ENCODE results near the gene PRKCB.

Gene PRKCB

DNA sequence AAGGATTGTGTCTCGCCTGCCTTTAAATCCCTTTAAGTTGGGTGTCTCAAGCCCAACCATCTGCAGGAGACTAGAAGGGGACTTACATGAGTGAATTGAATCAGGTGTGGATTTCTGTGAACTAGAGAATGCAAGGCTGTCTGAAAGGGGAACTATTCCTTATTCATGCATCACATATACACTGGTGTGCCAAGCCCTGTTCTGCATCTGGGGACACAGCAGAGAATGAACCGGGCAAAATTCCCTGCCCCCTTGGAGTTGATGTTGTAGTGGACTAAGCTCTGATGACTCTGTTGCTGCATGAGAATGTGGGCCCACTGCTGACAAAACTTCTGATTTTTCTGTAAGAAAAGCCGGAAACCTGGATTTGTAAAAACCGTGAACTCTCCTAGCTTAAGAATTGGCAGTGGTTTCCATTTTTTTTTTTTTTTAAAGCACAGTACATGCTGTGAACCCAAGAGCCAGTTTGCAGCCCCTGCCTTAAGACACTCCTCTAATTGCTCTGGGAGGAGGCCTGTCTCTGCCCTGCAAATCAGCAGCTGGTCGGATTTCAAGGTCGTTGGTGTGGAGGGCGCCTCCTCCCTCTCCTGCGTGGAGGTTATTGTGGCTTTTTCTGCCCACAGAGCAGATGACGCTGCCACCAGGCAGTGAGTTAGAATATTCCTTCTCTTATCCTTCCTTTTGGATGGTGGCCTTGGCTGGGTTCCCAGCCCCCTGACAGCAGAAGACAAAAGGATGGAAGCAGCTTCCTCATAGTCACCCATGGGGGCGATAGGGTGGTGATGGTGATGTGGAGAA is 131.0 kb downstream of the PRKCB start:
- no peak for DNase-seq (ENCODE audit: low read depth, low spot score)

DNA sequence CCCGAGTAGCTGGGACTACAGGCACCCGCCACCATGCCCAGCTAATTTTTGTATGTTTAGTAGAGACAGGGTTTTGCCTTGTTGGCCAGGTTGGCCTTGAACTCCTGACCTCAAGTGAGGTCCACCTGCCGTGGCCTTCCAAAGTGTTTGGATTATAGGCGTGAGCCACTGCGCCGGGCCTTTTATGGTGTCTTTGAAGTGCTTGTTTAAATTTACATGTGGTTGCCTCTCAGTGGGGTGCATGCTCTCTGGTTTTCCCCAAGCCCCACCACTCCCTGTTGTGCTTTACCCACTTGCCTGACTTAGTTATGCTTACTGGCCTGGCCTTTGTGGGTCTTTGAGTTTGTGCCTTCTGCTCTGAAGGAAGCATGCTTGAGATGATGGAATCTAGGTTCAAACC is 132.0 kb downstream of the PRKCB start:
- no peak for DNase-seq (ENCODE audit: low read depth, low spot score)

DNA sequence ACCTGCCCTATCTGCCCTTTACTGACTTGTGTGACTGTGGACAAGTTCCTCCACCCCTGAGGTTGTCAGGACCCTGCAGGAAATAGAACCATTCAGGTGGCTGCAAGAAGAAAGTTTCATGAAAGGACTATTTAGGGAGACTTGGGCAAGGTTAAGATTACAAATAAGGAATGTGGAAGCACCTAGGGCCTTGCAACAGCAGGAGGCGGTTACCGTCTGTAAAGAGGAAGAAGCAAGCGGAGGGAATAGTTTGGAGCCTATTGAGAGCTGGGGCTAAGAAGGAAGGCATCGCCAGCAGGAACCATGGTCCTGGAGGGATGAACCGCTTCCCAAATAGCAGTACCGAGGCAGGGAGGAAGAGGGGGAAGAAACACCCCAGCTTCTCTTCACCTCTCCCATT is 132.4 kb downstream of the PRKCB start:
- DNase-seq (ENCODE audit: low read depth, low spot score), result no peak

DNA sequence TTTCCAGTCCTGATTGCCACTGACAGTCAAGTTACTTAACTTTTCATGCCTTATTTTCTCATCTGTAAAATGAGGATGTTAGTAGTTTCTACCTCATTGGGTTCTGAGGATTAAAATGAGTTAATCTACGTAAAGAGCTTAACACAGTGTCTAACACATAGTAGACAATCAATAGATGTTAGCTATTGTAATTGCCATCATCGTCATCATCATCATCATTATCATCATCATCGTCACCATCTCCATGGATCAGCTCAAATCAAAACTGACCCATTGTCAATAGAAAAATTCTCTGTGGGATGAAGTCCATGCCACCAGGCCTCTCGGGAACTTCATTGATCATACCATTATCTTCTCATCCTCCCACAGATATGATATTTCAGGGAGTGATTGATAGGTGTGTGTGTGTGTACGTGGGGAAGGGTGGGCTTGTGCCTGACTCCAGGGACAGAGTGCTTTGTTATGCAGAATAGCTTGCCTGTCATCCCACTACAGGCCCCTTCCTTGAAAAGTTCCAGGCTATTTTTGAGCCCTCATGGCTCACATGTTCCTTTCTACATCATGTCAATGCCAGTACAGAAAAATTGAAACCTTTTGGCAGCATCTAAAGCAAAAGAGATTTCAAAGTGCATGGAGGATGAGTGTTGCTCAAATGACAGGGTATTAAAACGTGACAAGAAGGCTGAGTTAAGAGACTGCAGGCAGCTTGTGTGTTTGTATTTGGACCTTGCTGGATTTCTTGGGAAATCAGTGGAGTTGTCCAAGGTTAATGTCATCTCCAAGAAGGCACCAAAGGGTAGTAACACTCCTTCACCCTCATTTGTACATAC is 133.9 kb downstream of the PRKCB start:
- no peak for DNase-seq (ENCODE audit: low read depth, low spot score)

DNA sequence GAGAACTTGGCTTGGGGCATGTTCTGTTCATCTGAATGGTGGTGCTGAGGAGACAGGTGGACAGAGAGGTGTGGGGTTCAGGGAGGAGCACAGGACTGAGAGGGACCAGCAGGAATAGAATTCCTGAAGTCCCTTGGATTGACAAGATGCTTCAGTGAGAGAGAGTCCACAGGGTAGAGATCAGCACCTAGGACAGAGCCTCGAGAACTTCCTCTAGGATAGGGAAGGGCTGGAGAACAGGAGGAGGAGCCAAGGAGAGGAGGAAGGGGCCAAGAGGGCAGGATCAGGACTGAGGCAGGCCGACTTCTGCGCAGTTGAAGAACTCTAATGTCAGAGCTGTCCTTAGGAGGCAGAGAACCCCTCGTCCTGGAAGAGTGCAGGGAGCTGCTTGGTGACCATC is 138.4 kb downstream of the PRKCB start:
- DNase-seq (ENCODE audit: low read depth, low spot score), result no peak

DNA sequence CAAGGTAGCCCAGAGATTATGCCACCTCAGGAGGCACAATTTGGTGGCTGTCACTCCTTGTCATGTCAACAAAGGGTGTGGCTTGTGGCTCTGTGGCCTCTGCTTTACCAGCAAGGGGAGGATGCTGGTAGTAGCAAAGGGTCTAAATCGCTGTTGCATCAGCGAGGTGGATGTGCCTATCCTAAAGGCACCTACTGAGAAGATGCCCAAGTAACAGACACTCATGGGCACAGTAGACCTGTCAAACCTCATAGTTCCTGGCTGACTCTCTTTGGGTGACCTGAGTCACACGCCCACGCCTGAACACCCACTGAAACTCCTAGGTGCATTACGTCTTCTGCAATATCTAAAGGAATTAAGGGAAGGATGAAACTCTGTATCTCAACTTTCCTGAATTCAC is 139.5 kb downstream of the PRKCB start:
- DNase-seq (ENCODE audit: low read depth, low spot score), result no peak

DNA sequence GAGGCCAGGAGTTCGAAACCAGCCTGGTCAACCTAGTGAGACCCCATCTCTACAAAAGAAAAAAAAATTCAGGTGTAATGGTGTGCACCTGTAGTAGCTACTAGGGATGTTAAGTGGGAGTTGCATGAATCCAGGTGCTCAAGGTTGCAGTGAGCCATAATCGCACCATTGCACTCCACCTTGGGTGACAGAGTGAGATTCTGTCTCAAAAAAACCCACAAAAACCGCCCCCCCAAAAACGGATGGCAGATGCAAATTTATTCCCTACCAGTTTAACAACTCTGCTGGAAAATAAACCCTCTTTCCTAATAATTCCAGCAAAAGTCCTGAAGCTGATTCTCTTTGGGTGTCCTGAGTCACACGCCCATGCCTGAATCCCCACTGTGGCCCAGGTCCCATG is 140.3 kb downstream of the PRKCB start:
- no peak for DNase-seq (ENCODE audit: low read depth, low spot score)

DNA sequence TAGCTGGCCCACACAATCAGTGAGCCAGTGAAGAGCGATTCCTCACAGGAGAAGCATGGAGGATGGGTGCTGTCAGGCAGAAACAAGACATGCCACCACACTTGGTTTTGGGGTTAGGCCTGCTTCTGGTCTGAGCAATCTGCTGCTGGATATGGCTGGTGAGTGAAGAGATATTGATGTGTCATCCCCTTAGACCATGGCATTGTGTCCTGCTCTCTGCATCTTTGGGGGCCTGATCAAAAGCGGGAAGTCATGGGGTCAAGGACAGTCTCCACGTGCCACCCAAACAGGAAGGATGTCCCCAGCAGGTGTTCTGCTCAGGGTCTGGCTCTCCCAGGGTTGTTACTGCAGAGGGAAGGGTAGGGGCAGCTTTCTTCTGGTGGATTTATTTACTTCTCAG is 140.7 kb downstream of the PRKCB start:
- no peak for DNase-seq (ENCODE audit: low read depth, low spot score)

DNA sequence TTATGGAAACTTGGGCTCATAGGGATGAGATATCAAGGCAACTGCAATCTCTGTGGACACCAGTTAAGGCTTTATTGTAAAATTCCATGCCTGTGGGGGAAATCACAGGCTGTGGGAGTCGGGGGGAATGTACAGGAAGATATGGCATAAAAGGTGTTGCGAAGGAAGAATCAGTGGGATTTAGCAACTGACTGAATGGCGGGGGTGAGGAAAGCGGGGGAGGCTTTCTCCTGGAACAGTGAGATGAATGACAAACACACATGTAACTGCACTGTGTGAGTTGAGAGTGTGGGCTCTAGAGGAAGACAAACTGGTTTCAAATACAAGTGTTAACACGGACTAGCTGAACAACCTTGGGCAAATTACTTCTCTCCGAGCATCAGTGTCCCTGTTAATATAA is 143.7 kb downstream of the PRKCB start:
- no peak for DNase-seq (ENCODE audit: low read depth, low spot score)

DNA sequence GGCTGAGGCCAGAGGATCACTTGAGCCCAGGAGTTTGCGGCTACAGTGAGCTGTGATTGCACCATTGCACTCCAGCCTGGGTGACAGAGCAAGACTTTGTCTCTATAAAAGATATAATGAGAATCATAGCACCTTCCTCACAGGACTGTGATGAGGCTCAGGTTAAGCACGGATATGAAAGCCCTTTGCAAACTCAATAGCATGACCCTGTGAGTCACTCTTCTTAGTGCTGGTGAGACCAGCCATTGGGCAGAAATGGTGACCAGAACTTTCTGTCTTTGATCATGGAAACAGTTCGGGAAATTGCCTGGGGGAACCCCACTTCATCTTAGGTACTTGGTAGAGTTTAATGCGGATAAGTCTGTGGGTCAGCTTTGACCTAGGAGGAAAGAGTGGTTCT is 144.2 kb downstream of the PRKCB start:
- DNase-seq (ENCODE audit: low read depth, low spot score), result no peak

DNA sequence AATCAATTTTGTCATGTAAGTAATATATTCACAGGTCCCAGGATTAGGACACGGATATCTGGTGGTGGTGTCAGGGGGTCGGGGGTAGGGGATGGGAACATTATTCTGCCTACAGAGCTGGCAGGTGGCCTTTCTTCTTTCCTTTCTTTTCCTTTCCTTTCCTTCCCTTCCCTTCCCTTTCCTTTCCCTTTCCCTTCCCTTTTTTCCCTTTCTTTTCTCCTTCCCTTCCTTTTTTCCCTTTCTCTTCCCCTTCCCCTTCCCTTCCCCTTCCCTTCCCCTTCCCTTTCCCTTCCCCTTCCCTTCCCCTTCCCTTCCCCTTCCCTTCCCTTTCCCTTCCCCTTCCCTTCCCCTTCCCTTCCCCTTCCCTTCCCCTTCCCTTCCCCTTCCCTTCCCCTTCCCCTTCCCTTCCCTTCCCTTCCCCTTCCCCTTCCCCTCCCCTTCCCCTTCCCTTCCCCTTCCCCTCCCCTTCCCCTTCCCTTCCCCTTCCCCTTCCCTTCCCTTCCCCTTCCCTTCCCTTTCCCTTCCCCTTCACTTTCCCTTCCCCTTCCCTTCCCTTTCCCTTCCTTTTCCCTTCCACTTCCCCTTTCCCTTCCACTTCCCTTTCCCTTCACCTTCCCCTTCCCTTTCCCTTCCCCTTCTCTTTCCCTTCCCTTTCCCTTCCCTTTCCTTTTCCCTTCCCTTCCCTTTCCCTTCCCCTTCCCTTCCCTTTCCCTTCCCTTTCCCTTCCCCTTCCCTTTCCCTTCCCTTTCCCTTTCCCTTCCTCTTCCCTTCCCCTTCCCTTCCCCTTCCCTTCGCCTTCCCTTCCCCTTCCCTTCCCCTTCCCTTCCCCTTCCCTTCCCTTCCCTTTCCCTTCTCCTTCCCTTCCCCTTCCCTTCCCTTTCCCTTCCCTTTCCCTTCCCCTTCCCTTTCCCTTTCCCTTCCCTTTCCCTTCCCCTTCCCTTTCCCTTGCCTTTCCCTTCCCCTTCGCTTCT is 145.9 kb downstream of the PRKCB start:
- no peak for DNase-seq (ENCODE audit: low read depth, low spot score)

DNA sequence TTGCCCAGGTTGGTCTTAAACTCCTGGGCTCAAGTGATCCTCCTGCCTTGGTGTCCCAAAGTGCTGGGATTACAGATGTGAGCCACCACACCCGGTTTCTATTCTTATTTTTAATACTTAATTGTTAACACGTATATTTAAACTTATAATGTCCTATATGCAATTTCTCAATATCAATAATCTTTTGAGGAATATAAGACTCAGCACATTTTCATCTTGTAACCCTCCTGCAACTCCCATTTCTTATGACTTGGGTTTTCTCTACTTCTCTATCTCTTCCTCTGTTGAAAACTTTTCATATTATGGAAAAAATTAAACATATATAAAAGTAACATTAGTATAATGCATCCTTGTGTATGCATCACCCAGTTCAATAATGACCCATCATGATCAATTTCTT is 150.7 kb downstream of the PRKCB start:
- no peak for DNase-seq (ENCODE audit: low read depth, low spot score)

DNA sequence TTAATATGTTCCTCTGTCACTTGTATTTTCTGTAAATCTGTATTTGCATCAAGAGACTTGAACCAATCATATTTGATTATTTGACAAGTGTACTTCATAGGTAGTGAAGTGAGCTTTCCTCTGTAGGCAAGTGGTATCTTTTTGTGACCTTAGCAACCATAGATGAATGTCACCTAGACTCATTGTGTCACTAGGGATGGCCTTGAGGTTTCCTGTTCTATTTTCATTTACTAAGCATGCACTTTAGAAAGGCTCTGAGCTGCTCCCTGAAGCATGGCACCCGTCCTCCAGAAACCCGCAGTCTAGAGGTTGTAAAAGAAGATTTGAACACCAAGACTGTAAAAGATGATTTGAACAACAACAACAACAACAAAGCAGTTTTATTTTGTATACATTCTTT is 151.7 kb downstream of the PRKCB start:
- no peak for DNase-seq (ENCODE audit: low read depth, low spot score)

DNA sequence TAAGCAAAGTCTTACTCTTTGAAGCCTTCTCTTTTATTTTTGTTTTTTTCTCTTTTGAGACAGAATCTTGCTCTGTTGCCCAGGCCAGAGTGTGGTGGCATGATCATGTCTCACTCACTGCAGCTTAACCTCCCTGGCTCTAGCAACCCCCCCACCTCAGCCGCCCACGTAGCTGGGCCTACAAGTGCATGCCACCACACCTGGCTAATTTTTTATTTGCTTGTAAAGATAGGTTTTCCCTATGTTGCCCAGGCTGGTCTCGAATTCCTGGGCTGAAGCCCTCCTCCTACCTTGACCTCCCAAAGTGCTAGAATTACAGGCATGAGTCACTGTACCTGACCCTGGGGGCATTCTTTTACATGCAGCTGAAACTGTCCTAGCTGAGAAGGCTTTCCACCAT is 154.7 kb downstream of the PRKCB start:
- no peak for DNase-seq (ENCODE audit: low read depth, low spot score)

DNA sequence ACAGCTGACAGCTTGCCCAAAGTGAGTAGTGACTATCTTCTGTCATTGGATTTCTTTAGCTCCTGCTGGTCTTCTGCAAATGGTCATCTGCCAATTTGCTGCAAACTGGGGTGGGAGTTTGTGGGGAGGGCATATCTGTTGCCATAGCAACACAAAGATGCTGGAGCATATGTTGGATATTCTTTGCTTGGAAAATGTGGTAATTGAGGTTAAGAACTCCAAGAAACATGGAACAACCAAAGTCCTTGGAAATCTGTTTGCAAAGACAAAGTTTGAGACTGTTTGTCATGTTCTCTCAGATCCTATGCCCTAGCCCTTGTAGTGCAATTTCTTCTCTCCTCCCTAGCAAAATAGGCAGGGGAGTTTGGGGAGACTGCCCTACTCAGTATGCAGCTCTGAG is 155.3 kb downstream of the PRKCB start:
- no peak for DNase-seq (ENCODE audit: low read depth, low spot score)

DNA sequence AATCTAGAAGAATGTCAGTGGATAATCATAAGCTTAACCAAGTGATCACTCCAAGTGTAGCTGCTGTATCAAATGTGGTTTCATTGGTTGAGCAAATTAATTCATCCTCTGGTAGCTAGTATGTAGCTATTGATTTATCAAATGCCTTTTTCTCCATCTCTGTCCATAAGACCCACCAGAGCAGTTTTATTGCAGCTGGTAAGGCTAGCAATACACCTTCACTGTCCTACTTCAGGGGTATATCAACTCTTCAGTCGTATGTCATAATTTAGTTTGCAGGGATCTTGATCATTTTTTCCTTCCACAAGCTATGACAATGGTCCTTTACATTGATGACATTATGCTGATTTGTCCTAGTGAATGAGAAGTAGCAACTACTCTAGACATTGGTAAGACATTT is 158.8 kb downstream of the PRKCB start:
- DNase-seq (ENCODE audit: low read depth, low spot score), result no peak

DNA sequence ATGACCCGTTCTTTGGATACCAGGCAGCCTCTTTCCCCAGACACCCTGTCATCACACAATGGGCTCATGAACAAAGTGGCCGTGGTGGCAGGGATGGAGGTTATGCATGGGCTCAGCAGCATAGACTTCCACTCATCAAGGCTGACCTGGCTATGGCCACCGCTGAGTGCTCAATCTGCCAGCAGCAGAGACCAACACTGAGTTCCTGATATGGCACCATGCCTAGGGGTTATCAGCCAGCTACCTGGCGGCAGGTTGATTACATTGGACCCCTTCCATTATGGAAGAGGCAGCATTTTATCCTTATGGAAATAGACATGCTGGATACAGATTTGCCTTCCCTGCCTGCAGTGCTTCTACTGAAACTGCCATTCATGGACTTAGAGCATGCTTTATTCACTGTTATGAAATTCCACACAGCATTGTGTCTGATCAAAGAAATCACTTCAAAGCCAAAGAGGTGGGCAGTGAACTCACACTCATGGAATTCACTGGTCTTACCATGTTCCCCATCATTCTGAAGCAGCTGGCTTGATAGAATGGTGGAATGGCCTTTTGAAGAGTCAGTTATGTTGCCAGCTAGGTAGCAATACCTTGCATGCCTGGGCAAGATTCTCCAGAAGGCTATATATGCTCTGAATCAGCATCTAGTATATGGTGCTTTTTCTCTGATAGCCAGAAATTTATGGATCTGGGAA is 160.6 kb downstream of the PRKCB start:
- DNase-seq (ENCODE audit: low read depth, low spot score), result no peak

DNA sequence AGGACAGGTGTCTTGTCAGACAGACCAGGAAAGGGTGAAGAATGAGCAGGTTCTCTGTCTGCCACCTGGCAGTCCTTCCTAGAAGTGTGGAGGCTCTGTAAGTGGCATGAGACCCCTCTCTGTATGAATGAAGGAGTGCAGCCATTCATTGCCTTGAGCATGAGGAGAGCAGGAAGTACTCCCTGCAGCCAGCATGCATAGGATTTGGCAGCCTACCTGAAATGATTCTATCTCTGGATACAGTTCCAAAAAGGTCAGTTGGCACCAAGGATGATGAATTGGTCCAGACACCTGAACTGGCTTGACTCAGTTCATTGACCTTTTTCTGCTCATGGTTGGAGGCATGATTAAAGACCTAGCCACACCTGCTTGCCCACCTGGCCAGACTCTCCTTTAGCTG is 163.0 kb downstream of the PRKCB start:
- no peak for DNase-seq (ENCODE audit: low read depth, low spot score)

DNA sequence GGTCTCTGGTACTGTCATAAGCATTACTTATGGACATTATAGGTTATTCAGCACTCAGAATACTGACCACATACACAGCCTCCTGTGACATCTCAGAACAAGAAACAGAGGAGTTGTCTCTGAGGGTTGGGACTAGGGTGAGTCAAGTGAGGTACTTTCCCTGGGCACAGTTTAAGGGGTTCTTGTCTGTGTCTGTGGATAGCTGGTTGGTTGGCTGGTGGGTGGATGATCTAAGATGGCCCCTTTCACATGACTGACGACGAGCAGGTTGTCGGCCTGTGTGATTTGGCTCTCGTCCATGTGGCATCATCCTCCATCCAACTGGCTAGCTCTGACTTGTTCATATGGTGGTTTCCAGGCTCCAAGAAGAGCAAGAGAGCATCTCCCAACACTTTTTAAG is 163.9 kb downstream of the PRKCB start:
- no peak for DNase-seq (ENCODE audit: low read depth, low spot score)

DNA sequence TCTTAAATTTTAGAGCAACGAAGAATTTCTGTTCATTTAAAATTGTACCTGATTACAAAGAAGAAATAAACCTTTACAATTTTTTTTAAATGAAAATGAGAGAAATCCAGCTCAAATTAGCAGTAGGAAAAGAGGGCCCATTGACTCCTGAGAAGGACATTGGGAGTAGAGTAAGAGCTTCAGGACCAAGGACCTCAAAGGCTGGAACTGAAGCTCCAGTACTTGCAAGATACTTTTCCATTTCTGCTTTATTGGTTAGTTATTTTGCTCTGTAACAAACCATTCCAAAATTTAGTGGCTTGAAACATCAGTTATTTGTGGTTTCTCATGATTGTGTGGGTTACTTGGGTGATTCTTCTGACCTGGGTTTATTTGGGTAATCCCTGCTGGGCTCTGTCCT is 165.9 kb downstream of the PRKCB start:
- no peak for DNase-seq (ENCODE audit: low read depth, low spot score)

DNA sequence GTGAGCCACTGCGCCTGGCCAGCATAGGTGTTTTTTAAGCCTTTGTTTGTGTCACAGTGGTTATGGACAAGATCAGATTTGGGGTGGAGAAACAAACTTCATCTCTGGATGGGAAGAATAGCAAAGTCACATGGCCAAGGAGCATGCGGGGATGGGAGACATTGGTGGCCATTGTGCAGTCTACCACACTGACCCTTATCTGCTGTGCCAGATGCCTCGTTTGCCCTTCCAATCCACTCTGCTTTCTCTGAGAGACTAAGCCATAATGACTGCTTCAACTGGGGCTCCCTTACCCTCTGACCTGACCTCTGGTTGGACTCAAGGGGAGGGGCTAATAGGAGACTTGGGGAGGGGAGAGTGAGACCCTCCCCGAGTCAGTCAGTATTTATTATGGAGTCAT is 166.8 kb downstream of the PRKCB start:
- DNase-seq (ENCODE audit: low read depth, low spot score), result no peak

All from brain pericyte (primary cell).